HG03565 (cell line): ENCODE measurements around the gene CSKMT.
"Not testable (repeated sequence)": the region's sequence is repeated elsewhere in the genome, so short reads cannot be mapped to it uniquely, and the experiment has no call there.

Source experiments
- ATAC-seq: cut with Tn5 transposase; IDR thresholded peaks from one replicate; pipeline ENCODE4 v1.9.1; 2021; ENCODE audit warnings: mild to moderate bottlenecking, moderate library complexity; ENCODE audit not compliant: unreplicated experiment

CSKMT gene

DNA sequence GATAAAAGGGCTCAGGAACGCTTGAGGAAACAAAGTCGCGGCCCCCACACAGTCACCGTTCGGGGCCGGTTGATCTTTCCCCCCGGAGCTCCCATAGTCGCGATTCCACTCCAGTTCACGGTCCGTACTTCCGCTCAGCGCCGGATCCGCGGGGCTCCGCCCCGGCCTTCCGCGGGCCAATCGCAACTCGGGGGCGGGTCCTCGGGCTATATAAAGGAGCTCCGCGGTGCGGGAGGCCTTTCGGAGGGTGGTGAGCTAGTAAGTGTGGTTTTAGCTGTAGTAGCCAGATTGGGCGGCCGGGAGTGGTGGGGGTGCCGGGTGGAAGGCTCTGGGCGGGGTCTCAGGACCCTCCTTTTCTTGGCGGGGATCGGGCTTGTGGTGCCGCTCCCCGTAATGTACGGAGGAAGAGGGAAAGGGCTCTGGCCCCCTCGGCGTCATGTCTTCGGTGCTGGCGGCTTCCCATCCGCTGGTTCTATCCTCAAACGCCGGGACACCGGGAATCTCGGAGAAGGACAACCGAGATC, at the start of gene CSKMT, which contains the start of gene C11orf98:
TSS of gene CSKMT (plus strand) at position 238 of the 524 bp plus-strand sequence. CDS start 568 bp downstream, outside the sequence.
TSS of gene C11orf98 (minus strand) at position 136 of the 524 bp plus-strand sequence. CDS start at position 95, 41 bp downstream.
- ATAC-seq: peak; percentile 66

DNA sequence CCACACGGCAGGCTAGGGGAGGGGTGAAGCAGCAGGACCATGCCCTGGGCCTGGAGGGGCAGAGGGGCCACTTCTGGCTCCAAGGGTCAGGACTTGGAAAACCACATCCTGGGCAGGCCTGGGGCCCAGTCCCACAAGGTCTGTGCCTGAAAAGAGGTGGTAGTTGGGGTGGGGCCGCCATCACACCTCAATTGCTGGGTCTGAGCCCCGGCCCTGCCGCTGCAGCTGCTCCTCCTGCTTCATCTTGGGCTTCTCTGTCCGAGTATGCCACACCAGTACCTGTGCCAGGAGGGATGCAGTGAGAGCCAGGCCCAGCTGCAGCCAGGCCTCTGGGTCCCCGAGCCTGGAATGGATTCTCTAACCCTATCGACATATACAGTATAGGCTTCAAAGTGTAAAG, 49.6 kb upstream of the CSKMT start:
- no peak for ATAC-seq

DNA sequence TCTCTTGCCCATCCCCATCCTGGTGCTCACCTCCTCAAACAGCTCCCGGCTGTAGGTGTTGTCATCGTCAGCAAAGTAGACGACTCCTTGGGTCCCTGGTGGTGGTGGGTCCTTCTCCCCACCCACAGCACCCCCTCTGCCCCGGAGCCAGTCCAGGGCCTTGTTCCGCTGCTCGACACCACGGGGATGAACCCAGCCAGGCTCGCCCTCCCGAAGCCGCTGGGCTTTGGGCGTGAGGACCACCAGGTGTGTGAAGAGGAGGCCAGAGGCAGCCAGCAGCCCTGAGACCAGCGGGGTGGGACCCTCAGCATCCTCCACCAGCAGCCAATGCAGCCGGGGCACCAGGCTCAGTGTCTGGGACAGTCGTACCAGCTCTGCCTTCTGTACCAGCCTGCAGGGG, 48.2 kb upstream of the CSKMT start:
- ATAC-seq: not testable (repeated sequence)

DNA sequence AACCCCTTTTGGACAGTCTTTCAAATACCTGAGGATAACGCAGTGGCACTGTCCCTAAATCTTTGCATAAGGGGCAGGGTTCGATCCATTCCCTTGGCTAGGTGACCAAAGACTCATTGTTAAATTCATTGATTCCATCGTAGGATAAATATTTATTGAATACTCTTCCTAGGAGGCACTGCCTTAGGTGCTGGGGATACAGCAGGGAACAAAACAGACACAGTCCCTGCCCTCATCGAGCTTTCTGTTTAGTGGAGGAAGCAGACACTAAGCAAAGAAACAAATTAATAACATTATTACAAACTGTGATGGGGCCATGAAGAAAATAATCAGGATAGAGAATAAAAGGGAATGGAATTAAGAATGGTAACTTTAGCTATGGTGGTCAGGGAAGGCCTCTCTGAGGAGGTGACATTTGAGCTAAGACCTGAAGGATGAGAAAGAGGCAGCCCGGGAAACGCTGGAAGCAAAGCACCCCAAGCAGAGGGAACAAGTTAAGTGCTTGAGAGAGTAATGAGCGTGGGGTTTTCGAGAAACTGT, 44.0 kb upstream of the CSKMT start:
- no peak for ATAC-seq

DNA sequence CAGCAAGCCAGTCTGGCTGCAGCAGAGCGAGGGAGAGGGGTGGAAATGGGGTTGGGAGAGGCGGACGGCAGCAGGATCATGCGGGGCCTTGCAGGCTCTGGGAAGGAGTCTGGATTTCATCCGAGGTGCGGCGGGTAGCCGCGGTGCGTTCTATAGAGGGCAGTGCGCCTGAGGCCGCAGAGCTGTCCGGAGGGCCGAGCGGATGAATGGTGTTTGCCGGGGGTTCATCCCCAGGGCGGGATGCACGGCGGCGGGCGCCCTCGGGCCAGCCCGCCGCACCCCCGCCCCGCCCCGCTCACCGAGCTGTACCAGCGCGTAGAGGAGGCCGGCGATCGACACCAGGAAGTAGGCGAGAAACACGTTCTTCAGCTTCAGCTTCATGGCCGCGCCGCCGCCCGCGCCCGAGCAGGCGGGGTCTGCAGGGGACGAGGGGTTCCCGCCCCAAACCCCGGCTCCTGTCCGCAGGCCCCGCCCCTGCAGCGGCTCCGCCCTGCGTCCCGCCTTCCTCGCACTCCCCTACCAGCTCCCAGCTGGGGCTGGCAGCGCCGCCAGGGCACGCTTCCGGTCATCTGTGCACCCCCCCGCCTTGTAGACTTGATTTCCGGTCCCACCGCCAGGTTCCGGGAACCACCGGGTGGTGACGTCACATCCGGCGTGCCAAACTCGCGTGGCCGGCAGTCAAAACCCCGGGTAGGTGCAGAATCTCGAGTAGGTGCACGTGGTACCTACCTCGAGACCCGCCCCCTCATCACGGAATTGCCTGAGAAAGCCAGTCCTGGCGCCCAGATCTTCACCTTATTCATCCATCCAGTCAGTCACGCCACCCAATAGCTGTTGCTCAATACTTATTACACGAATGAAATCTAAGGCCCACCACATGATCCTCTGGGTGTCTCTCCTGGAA, 43.3 kb upstream of the CSKMT start, which contains the start of gene B3GAT3:
TSS of gene B3GAT3 (minus strand) at position 420 of the 904 bp plus-strand sequence. CDS start at position 381, 39 bp downstream.
- peak; percentile 84 for ATAC-seq

GRCh38 chr11:62622476-62623089, 42.5 kb upstream of the CSKMT start:
- ATAC-seq: no peak

GRCh38 chr11:62627713-62628112, 37.4 kb upstream of the CSKMT start:
- ATAC-seq: no peak

GRCh38 chr11:62632492-62632891, 32.6 kb upstream of the CSKMT start:
- ATAC-seq: no peak

DNA sequence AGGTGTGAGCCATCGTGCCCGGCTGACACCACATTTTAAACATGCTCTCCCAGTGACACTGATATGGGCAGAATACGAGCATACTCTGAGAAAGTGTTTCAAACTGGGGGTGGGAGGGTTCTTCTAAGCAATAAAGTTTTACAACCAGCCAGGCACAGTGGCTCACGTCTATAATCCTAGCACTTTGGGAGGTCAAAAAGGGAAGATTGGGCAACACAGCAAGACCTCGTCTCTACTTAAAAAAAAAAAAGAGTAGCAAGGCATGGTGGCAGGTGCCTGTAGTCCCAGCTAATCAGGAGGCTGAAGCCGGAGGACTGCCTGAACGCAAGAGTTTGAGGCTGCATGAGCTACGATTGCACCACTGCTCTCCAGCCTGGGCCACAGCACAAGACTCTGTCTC, 20.9 kb upstream of the CSKMT start:
- no peak for ATAC-seq

DNA sequence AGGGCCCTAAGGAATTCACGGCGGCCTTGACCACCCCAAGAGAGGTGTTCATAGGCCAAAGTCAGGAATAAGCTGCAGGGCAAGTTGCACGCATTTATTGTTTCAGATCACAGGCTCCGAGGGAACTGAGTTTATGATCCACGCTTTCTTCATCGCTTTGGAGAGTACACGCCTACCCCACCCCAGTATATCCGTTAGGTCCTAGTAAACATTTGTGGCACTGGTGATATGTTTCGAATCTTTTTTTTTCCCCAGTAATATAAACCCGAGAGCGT, 19.5 kb upstream of the CSKMT start:
- no peak for ATAC-seq

GRCh38 chr11:62645946-62646824, 18.9 kb upstream of the CSKMT start, which contains the start of gene GANAB:
Gene GANAB (minus strand): TSS chr11:62646613. CDS start chr11:62646599, 14 bp downstream.
- peak; percentile 91 for ATAC-seq

DNA sequence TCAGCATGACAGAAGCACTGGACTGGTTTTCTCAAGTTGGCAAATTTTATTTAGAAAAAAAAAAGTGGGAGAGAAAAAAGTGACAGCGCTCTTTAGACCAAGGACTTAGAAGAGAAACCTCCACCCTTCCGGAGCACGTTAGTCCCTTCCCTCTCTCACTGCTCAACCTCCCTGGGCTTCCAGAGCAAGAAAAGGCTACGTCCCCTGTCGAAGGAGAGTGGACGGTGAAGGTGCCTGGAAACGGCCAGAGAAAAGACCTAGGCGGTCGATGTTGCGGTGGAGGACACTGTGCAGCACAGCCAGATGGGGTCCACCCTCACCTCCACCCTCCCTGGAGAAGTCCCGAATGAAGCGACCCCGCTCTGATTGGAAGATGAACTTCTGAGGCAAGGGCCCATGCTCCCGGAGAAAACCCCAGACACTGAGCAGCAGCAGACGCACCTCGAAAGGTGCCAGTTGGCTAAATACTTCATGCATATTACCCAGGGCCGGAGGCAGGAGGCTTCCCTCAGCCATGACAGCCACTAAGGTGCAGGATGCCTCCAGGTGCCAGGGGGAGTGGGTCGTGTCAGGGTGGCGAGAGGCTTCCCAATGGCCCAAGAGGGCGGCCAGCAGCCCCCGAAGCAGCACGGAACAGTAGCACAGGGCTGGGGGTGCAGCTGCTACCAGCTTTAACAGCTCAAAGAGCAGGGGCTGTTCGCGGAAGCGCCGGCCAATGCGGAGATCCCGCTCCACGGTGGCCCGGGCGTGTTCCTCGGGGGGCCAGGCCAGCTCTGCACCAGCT, 18.1 kb upstream of the CSKMT start:
- ATAC-seq: no peak

DNA sequence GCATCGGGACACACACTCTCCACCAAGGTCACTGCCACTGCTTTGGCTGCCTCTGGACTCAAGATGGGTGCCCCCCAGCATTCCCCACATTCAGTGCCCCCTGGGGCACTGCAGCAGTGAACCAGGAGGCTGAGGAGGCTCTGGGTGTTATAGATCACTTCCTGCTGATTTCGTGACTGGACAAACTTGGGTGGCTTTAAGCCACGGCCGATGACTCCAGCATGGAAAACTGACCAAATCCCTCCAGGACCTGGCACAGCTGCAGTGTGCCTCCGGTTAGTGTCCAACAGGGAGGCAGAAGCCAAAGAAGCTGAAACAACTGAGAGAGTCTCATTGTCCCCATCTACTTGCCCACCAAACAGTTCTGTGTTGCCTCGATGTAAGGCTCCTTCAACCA, 17.5 kb upstream of the CSKMT start:
- no peak for ATAC-seq

DNA sequence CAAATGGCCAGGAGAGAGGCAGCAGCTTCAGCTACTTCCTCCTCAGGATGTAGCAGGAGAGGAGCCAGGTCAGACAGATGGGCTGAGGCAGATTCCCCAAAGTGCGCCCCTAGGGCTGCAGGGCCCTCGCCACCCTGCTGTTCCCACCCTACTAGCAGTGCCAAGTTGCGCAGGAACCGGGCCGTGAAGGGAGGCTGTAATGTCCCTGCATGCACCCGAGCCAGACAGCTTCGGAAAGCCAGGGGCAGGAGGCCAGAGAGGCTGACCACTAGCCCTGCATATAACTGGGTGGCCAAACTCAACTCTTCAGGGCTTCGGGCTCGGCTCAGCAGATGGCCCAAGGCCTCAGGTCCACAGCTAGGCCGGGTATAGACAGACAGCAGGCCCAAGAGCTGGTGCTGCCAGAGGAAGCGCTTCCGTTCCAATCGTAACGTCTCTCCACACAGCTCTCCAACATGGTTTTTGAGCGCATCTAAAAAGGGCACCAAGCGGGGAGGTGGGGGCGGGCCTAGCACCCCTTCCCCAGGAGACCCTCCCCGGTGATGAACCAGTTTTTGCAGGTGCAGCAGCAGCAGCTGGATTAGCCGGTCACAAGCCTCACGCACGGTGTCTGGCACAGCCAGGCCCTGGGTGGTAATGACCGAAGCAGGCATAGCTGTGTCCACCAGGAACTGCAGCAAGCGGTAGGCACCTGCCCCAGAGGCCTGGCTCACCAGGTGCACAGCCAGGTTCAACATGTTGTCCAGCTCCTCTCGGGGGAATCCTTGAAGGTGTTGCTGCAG, 16.7 kb upstream of the CSKMT start:
- no peak for ATAC-seq

- ATAC-seq: no peak
Observed at GRCh38 chr11:62648967-62649364, 16.1 kb upstream of the CSKMT start.

- no peak for ATAC-seq
Observed at GRCh38 chr11:62649486-62649885, 15.6 kb upstream of the CSKMT start.

GRCh38 chr11:62650283-62650682, 14.8 kb upstream of the CSKMT start:
- ATAC-seq: not testable (repeated sequence)

GRCh38 chr11:62652161-62653006, 12.7 kb upstream of the CSKMT start:
- no peak for ATAC-seq
